GM21423 (cell line): ENCODE results near the gene TMED8.

Source experiments
- ATAC-seq: cut with Tn5 transposase; IDR thresholded peaks from one replicate; pipeline ENCODE4 v1.9.1; 2021; ENCODE audit warnings: mild to moderate bottlenecking, moderate library complexity; ENCODE audit not compliant: unreplicated experiment

The TMED8 gene

GRCh38 chr14:77302926-77303325, 74.0 kb downstream of the TMED8 start:
- ATAC-seq: no peak

GRCh38 chr14:77301103-77301502, 75.8 kb downstream of the TMED8 start:
- ATAC-seq: no peak

GRCh38 chr14:77299771-77300170, 77.1 kb downstream of the TMED8 start:
- no peak for ATAC-seq

GRCh38 chr14:77296906-77297305, 80.0 kb downstream of the TMED8 start:
- no peak for ATAC-seq

- no peak for ATAC-seq
Observed at GRCh38 chr14:77296155-77296554, 80.7 kb downstream of the TMED8 start.

- no peak for ATAC-seq
Observed at GRCh38 chr14:77290705-77291104, 86.2 kb downstream of the TMED8 start.

GRCh38 chr14:77286576-77286975, 90.3 kb downstream of the TMED8 start:
- no peak for ATAC-seq
